DND-41 (cell line): ENCODE results near the gene PDIA5.

Experiments
- EZH2 ChIP-seq: IDR thresholded peaks from 3 replicates; pipeline ENCODE4 v1.6.1; 2012; ENCODE audit warnings: borderline replicate concordance, low read depth, mild to moderate bottlenecking, moderate library complexity, low read length, inconsistent platforms; ENCODE audit not compliant: severe bottlenecking
- TF ChIP-seq, protein P1 (sequence below): IDR thresholded peaks from 2 replicates; pipeline ENCODE4 v1.5.1; 2012; ENCODE audit warnings: borderline replicate concordance, low read length, moderate library complexity, mild to moderate bottlenecking; ENCODE audit not compliant: poor library complexity, severe bottlenecking; ENCODE audit errors: extremely low read depth

DNA sequence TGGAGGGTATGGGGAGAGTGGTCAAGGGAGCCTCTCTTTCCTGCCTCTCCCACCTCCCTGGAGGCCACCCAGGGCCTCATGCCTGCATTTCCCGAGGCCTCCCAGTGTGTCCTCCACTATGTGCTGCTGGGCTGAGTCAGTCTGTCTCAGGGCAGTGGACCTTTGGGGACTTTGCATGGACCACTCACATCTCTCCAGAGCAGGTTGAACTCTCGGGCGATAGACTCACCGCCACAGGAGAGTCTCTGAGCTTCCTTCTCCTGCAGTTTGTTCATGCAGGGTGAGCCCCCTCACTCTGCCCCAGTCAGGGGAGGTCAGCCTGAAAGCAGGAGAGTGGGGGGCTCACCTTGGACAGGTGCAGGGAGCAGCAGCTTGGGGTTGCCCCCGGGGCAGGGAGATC lies 74.5 kb downstream of the PDIA5 start:
- TF ChIP-seq, protein P1, sequence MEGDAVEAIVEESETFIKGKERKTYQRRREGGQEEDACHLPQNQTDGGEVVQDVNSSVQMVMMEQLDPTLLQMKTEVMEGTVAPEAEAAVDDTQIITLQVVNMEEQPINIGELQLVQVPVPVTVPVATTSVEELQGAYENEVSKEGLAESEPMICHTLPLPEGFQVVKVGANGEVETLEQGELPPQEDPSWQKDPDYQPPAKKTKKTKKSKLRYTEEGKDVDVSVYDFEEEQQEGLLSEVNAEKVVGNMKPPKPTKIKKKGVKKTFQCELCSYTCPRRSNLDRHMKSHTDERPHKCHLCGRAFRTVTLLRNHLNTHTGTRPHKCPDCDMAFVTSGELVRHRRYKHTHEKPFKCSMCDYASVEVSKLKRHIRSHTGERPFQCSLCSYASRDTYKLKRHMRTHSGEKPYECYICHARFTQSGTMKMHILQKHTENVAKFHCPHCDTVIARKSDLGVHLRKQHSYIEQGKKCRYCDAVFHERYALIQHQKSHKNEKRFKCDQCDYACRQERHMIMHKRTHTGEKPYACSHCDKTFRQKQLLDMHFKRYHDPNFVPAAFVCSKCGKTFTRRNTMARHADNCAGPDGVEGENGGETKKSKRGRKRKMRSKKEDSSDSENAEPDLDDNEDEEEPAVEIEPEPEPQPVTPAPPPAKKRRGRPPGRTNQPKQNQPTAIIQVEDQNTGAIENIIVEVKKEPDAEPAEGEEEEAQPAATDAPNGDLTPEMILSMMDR, result no peak
- TF ChIP-seq EZH2, result no peak
